ENCODE results near the gene SLC7A8.
A peak's percentile ranks its signal among the peaks of the same experiment; 100 is the strongest.

Gene SLC7A8

DNA sequence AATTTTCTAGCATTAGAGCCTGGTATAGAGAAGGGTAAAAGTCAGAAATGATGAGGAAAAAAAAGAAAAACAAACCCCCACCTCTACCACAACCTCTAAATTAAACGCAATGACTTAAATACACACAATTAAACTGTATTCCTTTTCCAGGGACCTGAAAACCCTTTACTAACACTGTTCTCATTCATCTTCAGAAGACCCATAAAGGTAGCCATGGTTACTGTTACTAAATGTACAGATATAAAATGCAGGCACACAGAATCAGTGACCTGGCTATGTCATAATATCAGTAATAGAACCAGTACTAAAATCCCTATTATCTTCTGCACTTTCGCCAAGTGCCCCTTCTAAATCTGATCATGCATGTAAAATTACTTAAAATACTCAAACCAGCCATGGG is 89.9 kb downstream of the SLC7A8 start:
- Histone ChIP-seq H3K4me1 (ENCODE audit: insufficient read depth, insufficient read length) (no peaks in the 10 kb centered on the region), H3K36me3 (ENCODE audit: insufficient read depth, insufficient read length, low read length) (peaks cover 60% of the 10 kb centered on the region), H3K9me3 (ENCODE audit: insufficient read depth, low read length) (no peaks in the 10 kb centered on the region), H3K9ac (ENCODE audit: insufficient read length, low read depth) (peak overlapping the region; percentile 99), H3K4me3 (ENCODE audit: insufficient read length, low read depth) (peak overlapping the region; percentile 94), H3K27me3 (ENCODE audit: insufficient read depth, insufficient read length) (no peaks in the 10 kb centered on the region)
- no peak for DNase-seq (ENCODE audit: low read depth, low spot score)
- no peak for TF ChIP-seq SUZ12 (IDR thresholded peaks at IDR 0.05; ENCODE audit: extremely low read depth, insufficient read depth, insufficient read length)
- no peak for TF ChIP-seq YY1 (IDR thresholded peaks at IDR 0.05; ENCODE audit: insufficient read depth, insufficient read length)
- no peak for TF ChIP-seq ZNF274 (IDR thresholded peaks at IDR 0.05; ENCODE audit: low read depth, low read length)

DNA sequence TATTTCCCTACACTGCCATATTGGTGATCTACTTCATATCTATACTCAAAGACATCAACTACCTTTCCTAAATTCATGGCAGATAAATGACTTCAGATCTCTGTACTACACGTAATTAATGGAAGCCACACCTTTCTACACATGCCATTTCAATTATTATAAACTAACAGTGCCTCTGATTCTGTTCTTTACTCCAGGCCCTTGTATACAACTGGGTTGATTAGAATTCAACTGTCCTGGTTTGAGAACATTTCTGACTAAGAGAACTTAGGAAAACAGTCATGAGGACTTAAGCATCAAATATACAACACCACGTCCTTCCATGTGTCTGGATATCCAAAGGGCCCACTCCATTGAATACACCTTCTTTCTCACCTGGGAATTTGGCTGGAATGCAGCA is 90.4 kb downstream of the SLC7A8 start:
- no peak overlapping the region for H3K4me3 ChIP-seq (ENCODE audit: insufficient read length, low read depth)

DNA sequence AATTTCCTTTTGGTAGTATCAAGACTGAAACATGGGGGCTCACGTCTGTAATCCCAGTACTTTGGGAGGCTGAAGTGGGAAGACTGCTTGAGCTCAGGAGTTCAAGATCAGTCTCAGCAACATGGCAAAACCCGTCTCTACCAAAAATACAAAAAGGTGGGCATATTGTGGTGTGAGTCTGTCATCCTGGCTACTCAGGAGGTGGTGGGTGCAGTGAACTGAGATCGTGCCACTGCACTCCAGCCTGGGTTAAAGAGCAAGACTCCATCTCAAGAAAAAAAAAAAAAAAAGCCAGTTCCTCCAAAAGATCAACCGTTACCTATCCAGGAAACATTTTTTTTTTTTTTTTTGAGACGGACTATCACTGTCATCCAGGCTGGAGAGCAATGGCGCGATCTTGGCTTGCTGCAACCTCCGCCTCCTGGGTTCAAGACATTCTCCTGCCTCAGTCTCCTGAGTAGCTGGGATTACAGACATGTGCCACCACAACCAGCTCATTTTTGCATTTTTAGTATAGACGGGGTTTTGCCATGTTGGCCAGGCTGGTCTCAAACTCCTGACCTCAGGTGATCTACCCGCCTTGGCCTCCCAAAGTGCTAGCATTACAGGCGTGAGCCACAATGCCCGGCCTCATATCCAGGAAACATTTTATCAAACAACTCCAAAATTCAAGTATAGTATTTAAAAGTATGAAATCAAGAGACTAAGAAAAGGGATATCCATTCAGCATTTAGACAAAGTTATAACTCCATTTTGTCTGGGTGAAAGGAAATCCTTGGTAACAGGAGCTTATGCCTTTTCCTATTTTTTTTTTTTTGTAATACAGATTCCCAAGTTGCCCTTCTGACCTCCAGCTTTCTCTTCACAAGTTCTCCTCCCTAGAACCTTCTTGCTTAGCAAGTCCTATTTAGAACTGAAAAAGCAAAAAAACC is 91.9 kb downstream of the SLC7A8 start:
- Histone ChIP-seq H3K4me1 (ENCODE audit: insufficient read depth, insufficient read length) (no peaks in the 10 kb centered on the region), H3K27me3 (ENCODE audit: insufficient read depth, insufficient read length) (no peaks in the 10 kb centered on the region), H3K9me3 (ENCODE audit: insufficient read depth, low read length) (no peaks in the 10 kb centered on the region), H3K36me3 (ENCODE audit: insufficient read depth, insufficient read length, low read length) (peaks cover 58% of the 10 kb centered on the region), H3K4me3 (ENCODE audit: insufficient read length, low read depth) (no peak overlapping the region), H3K9ac (ENCODE audit: insufficient read length, low read depth) (no peak overlapping the region)
- DNase-seq (ENCODE audit: low read depth, low spot score): no peak
- TF ChIP-seq SUZ12 (IDR thresholded peaks at IDR 0.05; ENCODE audit: extremely low read depth, insufficient read depth, insufficient read length): no peak
- TF ChIP-seq YY1 (IDR thresholded peaks at IDR 0.05; ENCODE audit: insufficient read depth, insufficient read length): no peak
- TF ChIP-seq ZNF274 (IDR thresholded peaks at IDR 0.05; ENCODE audit: low read depth, low read length): no peak

More for the DNA sequence above, 90.4 kb downstream of the SLC7A8 start:
- H3K9ac ChIP-seq (ENCODE audit: insufficient read length, low read depth): no peak overlapping the region
- peaks cover 59% of the 10 kb centered on the region for H3K36me3 ChIP-seq (ENCODE audit: insufficient read depth, insufficient read length, low read length)
- no peak for TF ChIP-seq YY1 (IDR thresholded peaks at IDR 0.05; ENCODE audit: insufficient read depth, insufficient read length)
- TF ChIP-seq ZNF274 (IDR thresholded peaks at IDR 0.05; ENCODE audit: low read depth, low read length): no peak
- no peak for TF ChIP-seq SUZ12 (IDR thresholded peaks at IDR 0.05; ENCODE audit: extremely low read depth, insufficient read depth, insufficient read length)
- no peaks in the 10 kb centered on the region for H3K9me3 ChIP-seq (ENCODE audit: insufficient read depth, low read length)
- H3K4me1 ChIP-seq (ENCODE audit: insufficient read depth, insufficient read length): no peaks in the 10 kb centered on the region
- DNase-seq (ENCODE audit: low read depth, low spot score): no peak
- H3K27me3 ChIP-seq (ENCODE audit: insufficient read depth, insufficient read length): no peaks in the 10 kb centered on the region

DNA sequence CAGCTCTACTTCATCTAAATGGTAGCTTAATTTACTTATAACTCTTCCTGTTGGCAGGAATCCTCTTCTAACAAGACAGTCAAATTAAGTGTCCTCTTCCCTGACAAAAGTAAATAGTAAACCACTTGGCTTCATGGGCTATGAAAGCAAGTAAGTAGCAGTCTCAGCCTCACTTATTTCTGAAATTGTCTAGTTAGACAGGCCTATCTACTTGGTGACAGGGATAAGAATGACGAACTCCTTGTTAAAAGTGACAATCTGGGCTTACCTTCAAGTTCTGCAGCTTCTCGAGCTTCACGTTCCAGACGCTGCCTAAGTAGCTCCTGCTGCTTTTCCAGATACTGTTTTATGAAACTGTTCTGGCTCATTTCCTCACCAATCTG is 93.2 kb downstream of the SLC7A8 start:
- TF ChIP-seq SUZ12 (IDR thresholded peaks at IDR 0.05; ENCODE audit: extremely low read depth, insufficient read depth, insufficient read length): no peak
- no peak for TF ChIP-seq YY1 (IDR thresholded peaks at IDR 0.05; ENCODE audit: insufficient read depth, insufficient read length)
- no peak for TF ChIP-seq ZNF274 (IDR thresholded peaks at IDR 0.05; ENCODE audit: low read depth, low read length)
- Histone ChIP-seq H3K36me3 (ENCODE audit: insufficient read depth, insufficient read length, low read length) (peaks cover 69% of the 10 kb centered on the region), H3K27me3 (ENCODE audit: insufficient read depth, insufficient read length) (no peaks in the 10 kb centered on the region), H3K4me1 (ENCODE audit: insufficient read depth, insufficient read length) (no peaks in the 10 kb centered on the region), H3K9me3 (ENCODE audit: insufficient read depth, low read length) (no peaks in the 10 kb centered on the region), H3K9ac (ENCODE audit: insufficient read length, low read depth) (no peak overlapping the region), H3K4me3 (ENCODE audit: insufficient read length, low read depth) (no peak overlapping the region)
- no peak for DNase-seq (ENCODE audit: low read depth, low spot score)

DNA sequence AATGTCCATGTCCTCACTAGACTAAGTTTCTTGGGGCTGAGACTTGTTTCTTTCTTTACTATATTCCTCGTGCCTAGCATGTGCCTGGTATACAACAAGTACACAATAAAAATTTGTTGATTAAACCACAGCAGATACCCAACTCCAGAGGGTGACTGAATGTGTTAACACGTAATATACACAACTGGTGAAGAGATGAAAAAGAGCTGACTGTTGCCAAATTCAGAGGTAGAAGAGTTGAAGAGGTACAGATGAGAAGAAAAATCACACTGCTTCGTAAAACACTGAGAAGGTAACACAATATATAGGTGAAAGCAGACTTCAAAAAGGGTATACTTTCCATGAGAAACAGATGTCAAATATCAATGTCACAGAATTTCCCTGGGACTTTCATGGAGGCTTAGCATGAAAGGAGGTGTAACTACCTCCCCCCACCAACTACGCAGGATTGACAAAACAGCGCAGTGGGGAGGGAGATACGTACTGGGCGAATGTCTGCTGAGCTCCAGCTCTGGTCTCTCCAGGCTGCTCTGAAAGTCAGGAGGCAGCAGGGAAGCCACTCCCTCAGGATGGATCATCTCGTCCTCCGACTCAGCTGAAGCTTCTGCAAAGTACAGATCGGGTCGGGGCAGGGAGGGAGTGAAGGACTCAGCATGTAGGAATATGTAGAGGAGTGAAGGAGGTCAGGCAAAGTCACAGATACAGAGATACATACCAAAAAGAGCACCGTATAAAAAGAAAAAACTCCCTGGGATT is 93.8 kb downstream of the SLC7A8 start:
- Histone ChIP-seq H3K4me1 (ENCODE audit: insufficient read depth, insufficient read length) (no peaks in the 10 kb centered on the region), H3K4me3 (ENCODE audit: insufficient read length, low read depth) (no peak overlapping the region), H3K9ac (ENCODE audit: insufficient read length, low read depth) (no peak overlapping the region), H3K27me3 (ENCODE audit: insufficient read depth, insufficient read length) (no peaks in the 10 kb centered on the region), H3K36me3 (ENCODE audit: insufficient read depth, insufficient read length, low read length) (peaks cover 74% of the 10 kb centered on the region), H3K9me3 (ENCODE audit: insufficient read depth, low read length) (no peaks in the 10 kb centered on the region)
- DNase-seq (ENCODE audit: low read depth, low spot score): no peak
- TF ChIP-seq SUZ12 (IDR thresholded peaks at IDR 0.05; ENCODE audit: extremely low read depth, insufficient read depth, insufficient read length) (no peak), YY1 (IDR thresholded peaks at IDR 0.05; ENCODE audit: insufficient read depth, insufficient read length) (no peak), ZNF274 (IDR thresholded peaks at IDR 0.05; ENCODE audit: low read depth, low read length) (no peak)

DNA sequence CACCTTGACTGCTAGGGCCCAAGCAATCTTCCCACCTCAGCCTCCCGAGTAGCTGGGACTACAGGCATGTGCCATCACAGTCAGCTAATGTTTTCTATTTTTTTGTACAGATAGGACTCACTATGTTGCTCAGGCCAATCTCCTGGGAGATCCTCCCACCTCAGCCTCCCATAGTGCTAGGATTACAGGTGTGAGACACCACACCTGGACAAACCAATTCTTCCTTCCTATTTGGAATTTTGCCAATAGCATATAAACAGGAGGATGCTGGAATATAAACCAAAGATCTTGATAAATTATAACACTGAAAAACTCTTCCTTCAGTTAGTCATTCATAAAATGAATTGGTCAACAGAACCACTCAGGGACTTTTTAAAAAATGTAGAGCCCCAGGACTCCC is 96.9 kb downstream of the SLC7A8 start:
- no peak overlapping the region for H3K9ac ChIP-seq (ENCODE audit: insufficient read length, low read depth)
- H3K27me3 ChIP-seq (ENCODE audit: insufficient read depth, insufficient read length): no peaks in the 10 kb centered on the region
- peaks cover 73% of the 10 kb centered on the region for H3K36me3 ChIP-seq (ENCODE audit: insufficient read depth, insufficient read length, low read length)
- DNase-seq (ENCODE audit: low read depth, low spot score): no peak
- TF ChIP-seq ZNF274 (IDR thresholded peaks at IDR 0.05; ENCODE audit: low read depth, low read length) (no peak), SUZ12 (IDR thresholded peaks at IDR 0.05; ENCODE audit: extremely low read depth, insufficient read depth, insufficient read length) (no peak), YY1 (IDR thresholded peaks at IDR 0.05; ENCODE audit: insufficient read depth, insufficient read length) (no peak)
- no peak overlapping the region for H3K4me3 ChIP-seq (ENCODE audit: insufficient read length, low read depth)
- no peaks in the 10 kb centered on the region for H3K9me3 ChIP-seq (ENCODE audit: insufficient read depth, low read length)
- H3K4me1 ChIP-seq (ENCODE audit: insufficient read depth, insufficient read length): no peaks in the 10 kb centered on the region

DNA sequence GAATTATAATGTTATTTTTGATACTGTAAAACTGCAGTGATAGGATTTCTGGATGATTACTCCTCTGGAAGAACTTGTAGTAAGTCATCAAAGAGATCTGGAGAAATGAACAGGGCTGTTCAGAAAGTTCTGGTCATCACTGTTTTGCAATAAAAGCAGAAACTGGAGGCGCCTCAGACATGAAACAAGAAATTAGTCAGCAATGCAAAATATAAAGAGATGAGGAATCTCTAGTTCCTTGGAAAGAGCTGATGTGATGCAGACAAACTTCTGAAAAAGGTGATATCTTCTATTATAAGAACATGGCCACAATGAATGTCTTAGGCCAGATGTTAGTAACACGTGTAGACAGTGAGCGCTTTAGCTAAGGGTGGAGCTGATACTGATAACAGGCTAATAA is 98.0 kb downstream of the SLC7A8 start:
- DNase-seq (ENCODE audit: low read depth, low spot score): no peak
- no peaks in the 10 kb centered on the region for H3K27me3 ChIP-seq (ENCODE audit: insufficient read depth, insufficient read length)
- TF ChIP-seq ZNF274 (IDR thresholded peaks at IDR 0.05; ENCODE audit: low read depth, low read length) (no peak), YY1 (IDR thresholded peaks at IDR 0.05; ENCODE audit: insufficient read depth, insufficient read length) (no peak), SUZ12 (IDR thresholded peaks at IDR 0.05; ENCODE audit: extremely low read depth, insufficient read depth, insufficient read length) (no peak)
- H3K9ac ChIP-seq (ENCODE audit: insufficient read length, low read depth): no peak overlapping the region
- no peaks in the 10 kb centered on the region for H3K4me1 ChIP-seq (ENCODE audit: insufficient read depth, insufficient read length)
- H3K36me3 ChIP-seq (ENCODE audit: insufficient read depth, insufficient read length, low read length): peaks cover 76% of the 10 kb centered on the region
- H3K4me3 ChIP-seq (ENCODE audit: insufficient read length, low read depth): no peak overlapping the region
- no peaks in the 10 kb centered on the region for H3K9me3 ChIP-seq (ENCODE audit: insufficient read depth, low read length)

Measured in NT2/D1 (cell line).